OCI-LY1 (cell line): ENCODE measurements around the gene WNT2.

Experiments used
- H2AFZ ChIP-seq: fragments of 200-600 bp; sonication (generic), shearing (Covaris generic); 2 replicates; pipeline ENCODE4 v1.6.0; 2014; ENCODE audit warnings: antibody characterized with exemption, mild to moderate bottlenecking, low read length
- H3F3A ChIP-seq: fragments of 200-600 bp; sonication (generic), shearing (Covaris generic); 2 replicates; pipeline ENCODE4 v1.6.0; 2014; ENCODE audit warnings: mild to moderate bottlenecking, antibody characterized with exemption, low read length, moderate library complexity; ENCODE audit not compliant: insufficient read depth
- H3K27ac ChIP-seq: fragments of 200-600 bp; sonication (generic); 2 replicates; pipeline ENCODE4 v1.5.1; 2014; ENCODE audit warnings: low read length, mixed run types, mild to moderate bottlenecking, low read depth; ENCODE audit not compliant: poor library complexity, severe bottlenecking
- H3K27me3 ChIP-seq: fragments of 200-600 bp; sonication (generic); 2 replicates; pipeline ENCODE4 v1.6.0; 2014; ENCODE audit warnings: antibody characterized with exemption, mild to moderate bottlenecking, low read length, moderate library complexity; ENCODE audit not compliant: insufficient read depth
- H3K36me3 ChIP-seq: fragments of 200-600 bp; sonication (generic); 2 replicates; pipeline ENCODE4 v1.6.1; 2014; ENCODE audit warnings: mild to moderate bottlenecking, antibody characterized with exemption, low read length, moderate library complexity, mixed read lengths; ENCODE audit not compliant: insufficient read depth
- H3K4me1 ChIP-seq: fragments of 200-600 bp; sonication (generic); 2 replicates; pipeline ENCODE4 v1.5.1; 2014; ENCODE audit warnings: mild to moderate bottlenecking, low read length, moderate library complexity; ENCODE audit not compliant: insufficient read depth, severe bottlenecking
- H3K4me2 ChIP-seq: fragments of 200-600 bp; sonication (generic), shearing (Covaris generic); 2 replicates; pipeline ENCODE4 v1.6.1; 2014; ENCODE audit warnings: low read length
- H3K4me3 ChIP-seq: fragments of 200-600 bp; sonication (generic); 2 replicates; pipeline ENCODE4 v1.5.1; 2014; ENCODE audit warnings: low read length, low read depth, mild to moderate bottlenecking, mixed read lengths; ENCODE audit not compliant: poor library complexity, severe bottlenecking
- H3K79me2 ChIP-seq: fragments of 200-600 bp; shearing (Covaris generic); 2 replicates; pipeline ENCODE4 v1.6.1; 2016; ENCODE audit warnings: mixed run types, low read length, mixed read lengths; ENCODE audit not compliant: insufficient read depth
- H3K9ac ChIP-seq: fragments of 200-600 bp; sonication (generic), shearing (Covaris generic); 2 replicates; pipeline ENCODE4 v1.6.1; 2014; ENCODE audit warnings: mild to moderate bottlenecking, low read length, mixed read lengths
- H3K9me2 ChIP-seq: fragments of 200-600 bp; sonication (generic), shearing (Covaris generic); 2 replicates; pipeline ENCODE4 v1.6.1; 2014; ENCODE audit warnings: low read depth, mild to moderate bottlenecking, low read length, mixed read lengths
- H3K9me3 ChIP-seq: fragments of 200-600 bp; shearing (Covaris generic); 2 replicates; pipeline ENCODE4 v1.6.1; 2014; ENCODE audit warnings: low read length, mixed read lengths
- H4K20me1 ChIP-seq: fragments of 200-600 bp; sonication (generic), shearing (Covaris generic); 2 replicates; pipeline ENCODE4 v1.6.0; 2016; ENCODE audit warnings: mild to moderate bottlenecking, low read length; ENCODE audit not compliant: insufficient read depth
- CTCF ChIP-seq: fragments of 200-600 bp; sonication (generic), shearing (Covaris generic); IDR thresholded peaks from 2 replicates; pipeline ENCODE4 v1.5.1; 2017; ENCODE audit warnings: mild to moderate bottlenecking, antibody characterized with exemption, low read length, moderate library complexity, mixed read lengths
- EZH2 ChIP-seq: fragments of 200-600 bp; sonication (generic), shearing (Covaris generic); IDR thresholded peaks from 2 replicates; pipeline ENCODE4 v1.8.0; 2017; ENCODE audit warnings: borderline replicate concordance, mixed run types, mild to moderate bottlenecking, antibody characterized with exemption, low read length, moderate library complexity, mixed read lengths

The WNT2 gene

DNA sequence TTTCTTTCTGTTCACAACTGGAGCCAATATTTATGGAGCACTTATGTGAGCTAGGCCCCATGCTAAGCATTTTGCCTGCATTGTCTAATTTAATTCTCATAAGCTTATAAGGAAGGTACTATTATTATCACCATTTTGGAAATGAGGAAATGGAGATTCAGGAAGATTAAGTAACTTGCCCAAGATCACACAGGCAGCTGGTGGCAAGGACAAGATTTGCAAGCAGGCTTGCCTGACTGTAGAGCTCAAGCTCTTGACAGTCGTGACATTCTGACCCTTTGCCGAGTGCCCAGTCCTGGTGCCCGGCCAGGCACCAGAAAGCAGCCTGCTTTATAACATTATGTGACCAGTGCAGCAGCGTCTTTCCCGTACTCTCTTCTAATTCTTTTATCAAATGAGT lies 38.2 kb downstream of the WNT2 start:
- Histone ChIP-seq H3F3A (no peaks in the 10 kb centered on the region), H2AFZ (no peak overlapping the region), H3K9me3 (no peaks in the 10 kb centered on the region)

GRCh38 chr7:117283779-117284178 lies 39.1 kb downstream of the WNT2 start:
- no peak for TF ChIP-seq CTCF
- no peak for TF ChIP-seq EZH2
- no peaks in the 10 kb centered on the region for H3K9me2 ChIP-seq
- H3K9ac ChIP-seq = no peak overlapping the region
- H4K20me1 ChIP-seq = no peaks in the 10 kb centered on the region
- no peaks in the 10 kb centered on the region; the same call in 1 of the 2 replicates for H3K27me3 ChIP-seq
- no peaks in the 10 kb centered on the region for H3F3A ChIP-seq
- H2AFZ ChIP-seq = no peak overlapping the region
- no peaks in the 10 kb centered on the region for H3K4me1 ChIP-seq
- no peak overlapping the region for H3K4me3 ChIP-seq
- H3K4me2 ChIP-seq = no peak overlapping the region
- no peaks in the 10 kb centered on the region for H3K9me3 ChIP-seq
- H3K27ac ChIP-seq = no peak overlapping the region
- H3K79me2 ChIP-seq = no peaks in the 10 kb centered on the region
- H3K36me3 ChIP-seq = no peaks in the 10 kb centered on the region

More for the DNA sequence above, 38.2 kb downstream of the WNT2 start:
- no peaks in the 10 kb centered on the region for H3K4me1 ChIP-seq
- H3K4me3 ChIP-seq = no peak overlapping the region
- no peak overlapping the region for H3K9ac ChIP-seq
- no peaks in the 10 kb centered on the region for H3K9me2 ChIP-seq
- no peaks in the 10 kb centered on the region for H4K20me1 ChIP-seq
- no peak overlapping the region for H3K4me2 ChIP-seq
- TF ChIP-seq CTCF (no peak), EZH2 (no peak)
- H3K36me3 ChIP-seq = no peaks in the 10 kb centered on the region
- no peaks in the 10 kb centered on the region; the same call in 1 of the 2 replicates for H3K27me3 ChIP-seq
- H3K79me2 ChIP-seq = no peaks in the 10 kb centered on the region
- H3K27ac ChIP-seq = no peak overlapping the region

DNA sequence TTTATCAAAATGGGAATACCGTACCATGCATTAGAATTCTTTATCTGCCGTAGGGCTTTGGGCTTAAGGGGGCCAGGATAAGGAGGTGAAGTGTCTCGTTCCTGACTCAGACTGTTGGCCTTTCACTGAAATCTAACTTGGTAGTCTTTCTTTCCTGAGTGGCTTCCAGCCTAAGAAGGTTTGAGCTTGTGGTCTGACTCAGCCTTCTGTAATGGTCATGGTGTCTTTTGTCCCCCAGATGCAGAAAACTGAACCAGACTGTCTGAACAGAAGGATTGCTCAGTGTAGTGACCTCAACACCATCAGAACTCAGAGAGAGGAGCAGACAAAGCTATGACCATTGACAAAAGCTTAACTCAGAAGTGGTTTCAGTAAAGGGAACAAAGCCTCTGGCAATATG lies 39.5 kb downstream of the WNT2 start:
- H3K79me2 ChIP-seq = no peaks in the 10 kb centered on the region
- H3K36me3 ChIP-seq = no peaks in the 10 kb centered on the region
- H3K4me3 ChIP-seq = no peak overlapping the region
- H3F3A ChIP-seq = no peaks in the 10 kb centered on the region
- no peak overlapping the region for H3K4me2 ChIP-seq
- H3K9ac ChIP-seq = no peak overlapping the region
- H2AFZ ChIP-seq = no peak overlapping the region
- H3K27ac ChIP-seq = no peak overlapping the region
- H4K20me1 ChIP-seq = no peaks in the 10 kb centered on the region
- no peaks in the 10 kb centered on the region for H3K9me2 ChIP-seq
- H3K4me1 ChIP-seq = no peaks in the 10 kb centered on the region
- TF ChIP-seq EZH2 (no peak), CTCF (no peak)
- no peaks in the 10 kb centered on the region; the same call in 1 of the 2 replicates for H3K27me3 ChIP-seq
- H3K9me3 ChIP-seq = no peaks in the 10 kb centered on the region
